Stimulated activated naive B cell treated with anti-CD40 and anti-IgM and Interleukin-4, amounts not matched to agents 10 μg/mL and 1 μg/mL and 100 μg/mL, for 72 hours (primary cell): ENCODE results near the gene KLHL15.
A peak's percentile ranks its signal among the peaks of the same experiment; 100 is the strongest.
"Not testable (repeated sequence)": the region's sequence is repeated elsewhere in the genome, so short reads cannot be mapped to it uniquely, and the experiment has no call there.

Source experiments
- ATAC-seq, 2 donors: fragments of 150-1000 bp; cut with Tn5 transposase; replicated peaks; 2 replicates each; pipeline ENCODE4 v1.10.0; 2021; ENCODE audit warnings: moderate library complexity in 1 of 2
- DNase-seq: peaks from one replicate; pipeline ENCODE4 v3.0.0; 2021
- H3K27ac Mint-ChIP-seq: one replicate; pipeline ENCODE4 v1.8.0; 2022; ENCODE audit warnings: mild to moderate bottlenecking, mixed read lengths
- H3K27me3 Mint-ChIP-seq, 2 donors: one replicate each; pipeline ENCODE4 v1.8.0; 2022; ENCODE audit warnings: mixed read lengths in 2 of 2
- H3K36me3 Mint-ChIP-seq, 2 donors: one replicate each; pipeline ENCODE4 v1.8.0; 2022; ENCODE audit warnings: mixed read lengths in 2 of 2, mild to moderate bottlenecking in 1 of 2
- H3K4me1 Mint-ChIP-seq, 2 donors: one replicate each; pipeline ENCODE4 v1.8.0; 2022; ENCODE audit warnings: mixed read lengths in 2 of 2, mild to moderate bottlenecking in 1 of 2
- H3K4me3 Mint-ChIP-seq, 2 donors: one replicate each; pipeline ENCODE4 v1.8.0; 2022; ENCODE audit warnings: mild to moderate bottlenecking in 2 of 2, mixed read lengths in 2 of 2, moderate library complexity in 1 of 2
- H3K9me3 Mint-ChIP-seq, 2 donors: one replicate each; pipeline ENCODE4 v1.8.0; 2022; ENCODE audit warnings: mixed read lengths in 2 of 2, mild to moderate bottlenecking in 1 of 2

The KLHL15 gene

GRCh38 chrX:24027086-24027485 is at the start of gene KLHL15:
Gene KLHL15 (minus strand): TSS chrX:24027186. CDS start chrX:24006693, 20,493 bp downstream.
- Mint-ChIP-seq H3K4me1 (no peaks in the 10 kb centered on the region), H3K9me3 (no peaks in the 10 kb centered on the region), H3K36me3 (no peaks in the 10 kb centered on the region), H3K27me3 (peaks cover 0 to 15% of the 10 kb centered on the region in 2 donors), H3K27ac (peak within 1 kb of the TSS; percentile 88), H3K4me3 (peak within 1 kb of the TSS; percentile 81 to 82)
- ATAC-seq (no peak), DNase-seq (no peak)

GRCh38 chrX:24069877-24070276 is 42.9 kb upstream of the KLHL15 start:
- no peak overlapping the region for H3K27ac Mint-ChIP-seq
- H3K9me3 Mint-ChIP-seq, result no peaks in the 10 kb centered on the region
- peaks cover 2 to 60% of the 10 kb centered on the region in 2 donors for H3K36me3 Mint-ChIP-seq
- no peak for ATAC-seq
- DNase-seq, result no peak
- H3K27me3 Mint-ChIP-seq, result no peaks in the 10 kb centered on the region
- peaks cover 0 to 1% of the 10 kb centered on the region in 2 donors for H3K4me1 Mint-ChIP-seq
- H3K4me3 Mint-ChIP-seq, result no peak overlapping the region

GRCh38 chrX:24063488-24063887 is 36.5 kb upstream of the KLHL15 start:
- H3K27ac Mint-ChIP-seq, result no peak overlapping the region
- H3K36me3 Mint-ChIP-seq, result peaks cover 4 to 54% of the 10 kb centered on the region in 2 donors
- no peak overlapping the region for H3K4me3 Mint-ChIP-seq
- ATAC-seq (no peak), DNase-seq (no peak)
- no peaks in the 10 kb centered on the region for H3K27me3 Mint-ChIP-seq
- peaks cover 0 to 3% of the 10 kb centered on the region in 2 donors for H3K4me1 Mint-ChIP-seq
- H3K9me3 Mint-ChIP-seq, result no peaks in the 10 kb centered on the region

DNA sequence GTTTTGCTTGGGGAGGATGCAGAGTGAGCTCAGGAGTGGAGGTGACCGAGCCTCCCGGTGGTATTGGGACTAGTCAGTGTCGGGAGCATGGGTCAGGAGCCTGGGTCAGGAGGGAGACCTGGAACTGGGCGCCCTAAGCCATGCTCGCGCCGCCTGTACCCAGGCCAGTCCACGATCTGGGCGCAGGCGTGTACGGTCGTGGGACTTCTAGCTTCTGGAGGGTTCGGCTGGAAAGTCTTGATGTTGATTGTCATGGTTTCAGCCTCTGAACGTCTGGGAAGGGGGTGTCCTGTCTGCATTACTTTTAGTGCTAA is 28.0 kb upstream of the KLHL15 start:
- H3K36me3 Mint-ChIP-seq, result peaks cover 5 to 18% of the 10 kb centered on the region in 2 donors
- H3K27me3 Mint-ChIP-seq, result peaks cover 0 to 3% of the 10 kb centered on the region in 2 donors
- no peak for DNase-seq
- H3K4me3 Mint-ChIP-seq, result no peak overlapping the region
- no peaks in the 10 kb centered on the region for H3K9me3 Mint-ChIP-seq
- peak; percentile 19 to 26 for ATAC-seq
- H3K4me1 Mint-ChIP-seq, result peaks cover 0 to 1% of the 10 kb centered on the region in 2 donors
- no peak overlapping the region for H3K27ac Mint-ChIP-seq

- H3K27me3 Mint-ChIP-seq, result peaks cover 0 to 3% of the 10 kb centered on the region in 2 donors
- DNase-seq, result peak; percentile 90
- no peak within 1 kb of the TSS for H3K27ac Mint-ChIP-seq
- peak; percentile 86 for ATAC-seq
- H3K4me3 Mint-ChIP-seq, result no peak within 1 kb of the TSS
- H3K4me1 Mint-ChIP-seq, result peaks cover 0 to 1% of the 10 kb centered on the region in 2 donors
- H3K9me3 Mint-ChIP-seq, result no peaks in the 10 kb centered on the region
- H3K36me3 Mint-ChIP-seq, result peaks cover 5 to 14% of the 10 kb centered on the region in 2 donors
These were observed 27.4 kb upstream of the KLHL15 start, which contains the start of gene EIF2S3 for GRCh38 chrX:24054182-24055042. Gene EIF2S3 (plus strand): TSS chrX:24054956. CDS start chrX:24054969, 13 bp downstream.

- not testable (repeated sequence) for H3K27ac Mint-ChIP-seq, ATAC-seq, DNase-seq, H3K4me3 Mint-ChIP-seq, H3K4me1 Mint-ChIP-seq, H3K9me3 Mint-ChIP-seq, H3K36me3 Mint-ChIP-seq, H3K27me3 Mint-ChIP-seq
These were observed 23.7 kb upstream of the KLHL15 start for GRCh38 chrX:24050522-24051318.

- H3K27me3 Mint-ChIP-seq, H3K36me3 Mint-ChIP-seq, H3K27ac Mint-ChIP-seq, H3K4me1 Mint-ChIP-seq, ATAC-seq, H3K4me3 Mint-ChIP-seq, H3K9me3 Mint-ChIP-seq, DNase-seq: not testable (repeated sequence)
These were observed 22.7 kb upstream of the KLHL15 start for GRCh38 chrX:24049643-24050042.

DNA sequence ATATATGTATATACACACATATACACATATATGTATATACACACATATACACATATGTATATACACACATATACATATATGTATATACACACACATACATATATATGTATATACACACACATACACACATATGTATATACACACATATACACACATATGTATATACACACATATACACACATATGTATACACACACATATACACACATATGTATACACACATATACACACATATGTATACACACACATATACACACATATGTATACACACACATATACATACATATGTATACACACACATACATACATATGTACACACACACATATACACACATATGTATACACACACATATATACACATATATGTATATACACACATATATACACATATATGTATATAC is 19.1 kb upstream of the KLHL15 start:
- H3K4me1 Mint-ChIP-seq, H3K27ac Mint-ChIP-seq, H3K36me3 Mint-ChIP-seq, H3K4me3 Mint-ChIP-seq, DNase-seq, H3K27me3 Mint-ChIP-seq, ATAC-seq, H3K9me3 Mint-ChIP-seq: not testable (repeated sequence)

GRCh38 chrX:24037729-24038128 is 10.7 kb upstream of the KLHL15 start:
- ATAC-seq, result no peak
- Mint-ChIP-seq H3K4me3 (no peak overlapping the region), H3K9me3 (no peaks in the 10 kb centered on the region), H3K27me3 (peaks cover 0 to 8% of the 10 kb centered on the region in 2 donors), H3K36me3 (no peaks in the 10 kb centered on the region), H3K27ac (no peak overlapping the region), H3K4me1 (no peaks in the 10 kb centered on the region)
- DNase-seq, result no peak

DNA sequence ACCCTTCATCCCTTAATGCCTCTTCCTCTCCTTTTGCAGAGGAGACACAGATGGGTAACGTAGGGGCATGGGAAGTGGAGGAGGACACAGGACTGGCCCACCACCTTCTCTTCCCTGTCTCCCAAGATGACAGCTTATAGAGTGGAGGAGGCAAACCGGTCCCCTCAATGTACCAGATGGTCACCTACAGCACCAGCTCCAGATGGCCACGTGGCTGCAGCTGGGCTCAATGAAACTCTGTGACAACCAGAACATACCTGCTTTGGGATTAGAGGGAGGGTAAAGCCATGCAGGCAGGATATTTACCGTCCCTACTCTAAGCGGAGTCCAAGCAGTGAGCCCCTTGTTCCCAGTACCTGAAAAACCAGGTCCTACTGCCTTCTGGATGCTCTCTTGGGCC is 7.5 kb upstream of the KLHL15 start:
- H3K9me3 Mint-ChIP-seq, result no peaks in the 10 kb centered on the region
- peaks cover 0 to 17% of the 10 kb centered on the region in 2 donors for H3K27me3 Mint-ChIP-seq
- H3K36me3 Mint-ChIP-seq, result no peaks in the 10 kb centered on the region
- DNase-seq (no peak), ATAC-seq (no peak)
- no peak overlapping the region for H3K4me3 Mint-ChIP-seq
- no peak overlapping the region for H3K27ac Mint-ChIP-seq
- H3K4me1 Mint-ChIP-seq, result no peaks in the 10 kb centered on the region

DNA sequence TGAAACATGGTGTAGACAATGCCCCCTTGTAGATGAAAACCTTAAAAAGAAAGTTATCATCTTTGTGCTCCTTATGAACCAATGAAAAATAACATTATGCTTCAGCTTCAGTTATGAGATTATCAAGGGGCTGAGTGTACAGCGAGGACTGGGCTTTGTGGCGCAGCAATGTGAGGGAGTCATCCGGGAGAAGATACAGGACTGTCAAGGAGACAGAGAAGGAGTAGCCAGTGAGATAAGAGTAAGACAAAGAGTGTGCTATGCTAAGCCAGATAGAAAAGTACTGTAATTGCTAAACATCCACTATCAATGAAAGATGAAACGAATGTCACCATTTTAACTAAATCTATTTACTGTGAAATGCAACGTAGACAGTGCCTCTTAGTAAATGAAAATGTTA is 3.6 kb upstream of the KLHL15 start:
- H3K27me3 Mint-ChIP-seq, result peaks cover 0 to 21% of the 10 kb centered on the region in 2 donors
- no peaks in the 10 kb centered on the region for H3K36me3 Mint-ChIP-seq
- H3K4me1 Mint-ChIP-seq, result no peaks in the 10 kb centered on the region
- H3K9me3 Mint-ChIP-seq, result no peaks in the 10 kb centered on the region
- no peak overlapping the region for H3K4me3 Mint-ChIP-seq
- H3K27ac Mint-ChIP-seq, result no peak overlapping the region
- ATAC-seq (no peak), DNase-seq (no peak)

DNA sequence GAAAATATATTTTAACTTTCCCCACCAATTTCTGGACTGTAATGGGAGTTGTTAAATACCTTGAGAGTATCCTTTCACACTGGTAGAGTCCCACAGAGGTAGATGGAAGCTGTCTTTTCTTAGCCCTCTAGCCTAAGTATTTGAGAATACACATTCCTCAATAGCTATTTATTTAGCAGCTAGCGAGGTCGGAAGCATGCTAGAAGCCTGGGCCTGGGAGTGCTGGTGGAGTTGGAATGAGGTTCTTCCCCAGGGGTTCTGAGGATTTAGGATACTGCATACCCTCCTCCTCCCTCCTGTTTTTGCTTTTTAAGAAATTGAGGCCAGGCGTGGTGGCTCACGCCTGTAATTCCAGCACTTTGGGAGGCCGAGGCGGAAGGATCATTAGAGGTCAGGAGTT is 999 bp upstream of the KLHL15 start:
- Mint-ChIP-seq H3K4me3 (no peak overlapping the region), H3K4me1 (no peaks in the 10 kb centered on the region), H3K36me3 (no peaks in the 10 kb centered on the region), H3K9me3 (no peaks in the 10 kb centered on the region), H3K27ac (no peak overlapping the region), H3K27me3 (peaks cover 0 to 20% of the 10 kb centered on the region in 2 donors)
- ATAC-seq (no peak), DNase-seq (no peak)

DNA sequence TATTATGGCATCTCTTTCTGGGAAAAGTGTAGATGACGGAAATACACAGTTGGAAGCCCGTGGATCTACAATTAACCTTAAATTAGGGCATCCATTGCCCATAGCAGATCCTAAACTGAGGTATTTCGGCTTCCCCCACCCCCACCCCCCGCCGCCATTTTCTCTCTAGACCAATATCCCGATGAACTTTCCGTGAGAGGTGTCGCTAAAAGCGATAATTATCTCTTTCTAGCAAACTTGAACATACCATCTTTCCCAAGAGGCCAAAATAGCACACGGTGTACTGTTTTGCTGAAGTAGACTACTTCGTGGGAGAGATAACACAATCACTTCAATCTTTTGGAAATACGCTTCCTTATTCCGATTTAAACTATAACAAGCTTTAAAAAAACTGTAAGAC is 554 bp downstream of the KLHL15 start:
- Mint-ChIP-seq H3K9me3 (no peaks in the 10 kb centered on the region), H3K4me1 (peaks cover 2 to 6% of the 10 kb centered on the region in 2 donors), H3K36me3 (peaks cover 0 to 4% of the 10 kb centered on the region in 2 donors), H3K27ac (peak overlapping the region; percentile 88), H3K27me3 (peaks cover 0 to 15% of the 10 kb centered on the region in 2 donors), H3K4me3 (peak overlapping the region; percentile 81 to 82)
- no peak for DNase-seq
- no peak for ATAC-seq

DNA sequence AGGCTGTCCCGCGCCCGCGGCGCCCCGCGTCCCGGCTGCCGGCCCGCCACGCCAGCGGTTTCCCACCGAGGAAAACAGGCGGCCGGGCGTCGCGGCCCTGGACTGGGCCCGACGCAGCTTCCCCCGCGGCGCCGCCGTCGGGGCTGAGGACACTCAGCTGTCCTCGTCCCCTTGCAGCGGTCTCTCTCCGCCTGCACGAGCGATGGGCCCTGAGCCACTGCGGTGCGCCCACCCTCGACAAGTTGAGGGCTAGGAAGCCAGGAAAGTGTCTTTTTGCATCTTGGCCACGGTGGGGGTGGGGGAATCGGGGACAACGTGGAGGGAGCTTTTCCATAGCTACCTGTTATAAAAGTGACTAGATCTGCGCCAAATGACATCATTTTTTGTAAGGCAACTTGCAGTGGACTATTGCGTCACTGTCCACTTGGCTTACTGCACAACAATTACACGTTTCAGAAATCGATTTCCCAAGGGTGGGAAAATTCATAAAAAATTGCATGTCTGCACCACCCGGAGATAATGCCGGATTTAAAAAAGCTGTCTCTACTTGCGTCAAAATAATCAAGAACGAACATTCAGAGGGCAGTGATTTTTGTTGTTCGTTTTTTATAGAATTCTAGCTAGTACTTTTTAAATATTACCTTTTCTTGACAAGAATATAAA is 1.1 kb downstream of the KLHL15 start:
- Mint-ChIP-seq H3K4me3 (peak overlapping the region; percentile 81 to 82), H3K36me3 (peaks cover 0 to 4% of the 10 kb centered on the region in 2 donors), H3K27me3 (peaks cover 0 to 15% of the 10 kb centered on the region in 2 donors), H3K4me1 (peaks cover 2 to 12% of the 10 kb centered on the region in 2 donors), H3K9me3 (no peaks in the 10 kb centered on the region), H3K27ac (peak overlapping the region; percentile 88)
- DNase-seq (no peak), ATAC-seq (peak; percentile 41 to 46)
